C4-2B (cell line): ENCODE results near the gene ATRNL1.

ENCODE experiments used
- ZFX ChIP-seq: fragments of 450-650 bp; IDR thresholded peaks from 2 replicates; pipeline ENCODE4 v1.6.1; 2017
- TF ChIP-seq, protein P1 (sequence below): fragments of 450-650 bp; conservative IDR thresholded peaks from 2 replicates; pipeline ENCODE4 v1.5.1; 2017; ENCODE audit warnings: mild to moderate bottlenecking

DNA sequence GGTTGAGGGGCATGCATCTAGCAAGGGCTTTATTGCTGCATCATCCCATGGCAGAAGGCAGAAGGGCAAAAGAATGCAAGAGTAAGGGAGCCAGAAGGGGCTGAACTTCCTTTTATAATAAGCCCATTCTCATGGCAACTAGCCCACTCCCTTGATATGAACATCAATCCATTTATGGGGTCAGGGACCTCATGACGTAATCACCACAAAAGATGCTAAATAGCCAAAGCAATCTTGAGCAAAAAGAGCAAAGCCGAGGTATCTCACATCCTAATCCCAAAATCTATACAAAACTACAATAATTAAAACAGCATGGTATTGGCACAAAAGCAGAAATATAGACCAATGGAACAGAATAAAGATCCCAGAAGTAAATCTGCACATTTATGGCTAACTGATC lies 499.9 kb downstream of the ATRNL1 start:
- TF ChIP-seq, protein P1, sequence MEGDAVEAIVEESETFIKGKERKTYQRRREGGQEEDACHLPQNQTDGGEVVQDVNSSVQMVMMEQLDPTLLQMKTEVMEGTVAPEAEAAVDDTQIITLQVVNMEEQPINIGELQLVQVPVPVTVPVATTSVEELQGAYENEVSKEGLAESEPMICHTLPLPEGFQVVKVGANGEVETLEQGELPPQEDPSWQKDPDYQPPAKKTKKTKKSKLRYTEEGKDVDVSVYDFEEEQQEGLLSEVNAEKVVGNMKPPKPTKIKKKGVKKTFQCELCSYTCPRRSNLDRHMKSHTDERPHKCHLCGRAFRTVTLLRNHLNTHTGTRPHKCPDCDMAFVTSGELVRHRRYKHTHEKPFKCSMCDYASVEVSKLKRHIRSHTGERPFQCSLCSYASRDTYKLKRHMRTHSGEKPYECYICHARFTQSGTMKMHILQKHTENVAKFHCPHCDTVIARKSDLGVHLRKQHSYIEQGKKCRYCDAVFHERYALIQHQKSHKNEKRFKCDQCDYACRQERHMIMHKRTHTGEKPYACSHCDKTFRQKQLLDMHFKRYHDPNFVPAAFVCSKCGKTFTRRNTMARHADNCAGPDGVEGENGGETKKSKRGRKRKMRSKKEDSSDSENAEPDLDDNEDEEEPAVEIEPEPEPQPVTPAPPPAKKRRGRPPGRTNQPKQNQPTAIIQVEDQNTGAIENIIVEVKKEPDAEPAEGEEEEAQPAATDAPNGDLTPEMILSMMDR, result no peak
- TF ChIP-seq ZFX, result no peak
